GM19240 (cell line): ENCODE measurements around the gene HCRT.
"Not testable (repeated sequence)": the region's sequence is repeated elsewhere in the genome, so short reads cannot be mapped to it uniquely, and the experiment has no call there.

Experiments
- DNase-seq: peaks from one replicate; pipeline ENCODE4 v3.0.0; 2011; ENCODE audit warnings: low spot score; ENCODE audit not compliant: insufficient read length

Gene HCRT

DNA sequence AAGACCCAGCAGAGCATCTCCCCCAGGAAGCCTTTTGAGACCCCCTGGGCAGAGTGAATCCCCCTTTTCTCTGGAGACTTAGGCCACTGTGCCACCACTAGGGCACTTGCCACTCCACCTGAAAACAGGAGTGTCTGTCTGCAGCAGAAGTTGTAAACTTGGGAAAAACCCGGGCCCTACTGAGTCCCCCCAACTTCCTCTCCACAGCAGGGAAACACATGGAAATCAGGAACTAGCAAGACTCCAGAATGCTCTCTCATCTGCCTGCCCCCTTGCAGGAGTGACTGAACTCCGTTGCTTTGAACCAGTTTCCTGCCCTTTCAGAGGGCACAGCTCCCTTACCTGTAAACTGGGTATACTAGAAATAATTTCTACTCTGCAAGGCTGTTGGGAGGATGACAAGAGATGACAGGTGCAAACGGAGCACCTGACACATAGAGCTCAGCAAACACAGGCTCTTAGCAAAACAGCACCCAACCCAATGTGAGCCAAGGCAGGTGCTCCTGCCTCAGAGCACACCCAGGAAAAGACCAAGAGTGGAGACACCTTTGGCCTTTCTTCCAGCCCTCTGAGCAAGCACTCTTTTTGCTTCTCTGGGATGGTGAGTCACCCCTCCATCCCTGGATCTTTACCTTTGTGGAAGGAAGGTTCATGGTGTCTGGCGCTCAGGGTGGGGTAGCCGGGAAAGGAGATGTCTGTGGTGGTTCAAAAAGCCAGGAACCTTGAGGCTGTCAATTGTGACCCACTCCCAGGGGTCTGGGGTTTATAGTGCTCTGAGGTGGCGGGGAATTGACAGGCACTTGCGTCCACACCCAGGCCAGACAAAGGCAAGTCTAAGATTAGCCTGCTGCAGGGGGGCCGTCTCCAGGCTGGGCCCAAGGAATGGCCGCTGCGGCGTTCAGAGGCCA is at the start of gene HCRT:
Gene HCRT (minus strand): TSS at position 740 of the 908 bp plus-strand sequence. CDS start 87 bp downstream, at position 653.
- no peak for DNase-seq

- no peak for DNase-seq
Observed at GRCh38 chr17:42233994-42234393, 48.7 kb upstream of the HCRT start.

GRCh38 chr17:42233156-42233555 is 47.9 kb upstream of the HCRT start:
- no peak for DNase-seq

DNA sequence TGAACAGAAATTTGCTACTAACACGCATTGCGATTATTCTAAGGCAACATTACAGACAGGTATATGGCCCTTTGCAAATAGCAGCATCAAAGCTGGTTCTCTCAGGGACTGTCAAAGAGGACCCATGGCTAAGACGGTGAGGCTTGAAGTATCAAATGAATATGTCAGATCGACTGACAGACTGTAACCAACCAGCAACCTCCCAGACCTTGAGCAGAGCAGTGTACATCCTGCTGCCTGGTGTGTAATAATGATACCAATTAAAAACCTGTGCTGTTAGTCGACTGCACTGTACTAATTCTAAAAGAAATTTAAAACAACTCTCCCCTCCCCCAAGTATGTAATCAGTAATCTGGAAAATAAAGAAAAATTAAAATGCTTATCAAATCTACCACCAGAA is 45.0 kb upstream of the HCRT start:
- DNase-seq, result no peak

- DNase-seq, result no peak
Observed at GRCh38 chr17:42227849-42228700, 42.8 kb upstream of the HCRT start.

DNA sequence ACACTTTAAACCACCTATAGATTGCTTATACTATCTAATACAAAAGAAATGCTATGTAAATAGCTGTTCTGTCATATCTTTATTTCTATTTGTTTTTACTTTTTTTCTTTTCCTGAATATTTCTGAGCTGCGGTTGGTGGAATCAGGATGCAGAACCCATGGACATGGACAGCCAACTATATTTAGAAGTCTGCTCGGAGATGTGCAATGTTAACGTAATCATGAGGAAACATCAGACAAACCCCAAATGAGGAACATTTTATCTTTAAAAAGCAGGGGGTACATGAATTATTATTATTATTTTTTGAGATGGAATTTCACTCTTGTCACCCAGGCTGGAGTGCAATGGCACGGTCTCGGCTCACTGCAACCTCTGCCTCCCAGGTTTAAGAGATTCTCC is 40.4 kb upstream of the HCRT start:
- no peak for DNase-seq

DNA sequence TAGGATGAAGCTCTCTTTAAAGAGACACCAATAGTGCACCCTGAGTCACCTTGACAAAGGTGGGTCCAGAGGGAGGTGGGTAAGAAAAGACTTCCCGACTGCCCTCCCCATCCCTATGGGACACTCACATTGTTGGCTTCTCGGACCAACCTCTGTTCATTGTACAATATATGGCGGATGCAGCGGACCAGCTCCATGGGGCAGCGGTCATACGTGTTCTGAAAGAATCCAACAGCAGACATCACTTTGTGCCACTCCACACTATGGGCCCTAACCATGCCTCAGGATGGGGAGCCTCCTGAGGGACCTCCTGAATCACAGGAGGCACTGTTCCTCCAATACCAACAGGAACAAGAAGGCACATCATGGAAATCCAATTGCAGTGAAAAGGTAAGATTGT is 39.4 kb upstream of the HCRT start:
- DNase-seq, result no peak

DNA sequence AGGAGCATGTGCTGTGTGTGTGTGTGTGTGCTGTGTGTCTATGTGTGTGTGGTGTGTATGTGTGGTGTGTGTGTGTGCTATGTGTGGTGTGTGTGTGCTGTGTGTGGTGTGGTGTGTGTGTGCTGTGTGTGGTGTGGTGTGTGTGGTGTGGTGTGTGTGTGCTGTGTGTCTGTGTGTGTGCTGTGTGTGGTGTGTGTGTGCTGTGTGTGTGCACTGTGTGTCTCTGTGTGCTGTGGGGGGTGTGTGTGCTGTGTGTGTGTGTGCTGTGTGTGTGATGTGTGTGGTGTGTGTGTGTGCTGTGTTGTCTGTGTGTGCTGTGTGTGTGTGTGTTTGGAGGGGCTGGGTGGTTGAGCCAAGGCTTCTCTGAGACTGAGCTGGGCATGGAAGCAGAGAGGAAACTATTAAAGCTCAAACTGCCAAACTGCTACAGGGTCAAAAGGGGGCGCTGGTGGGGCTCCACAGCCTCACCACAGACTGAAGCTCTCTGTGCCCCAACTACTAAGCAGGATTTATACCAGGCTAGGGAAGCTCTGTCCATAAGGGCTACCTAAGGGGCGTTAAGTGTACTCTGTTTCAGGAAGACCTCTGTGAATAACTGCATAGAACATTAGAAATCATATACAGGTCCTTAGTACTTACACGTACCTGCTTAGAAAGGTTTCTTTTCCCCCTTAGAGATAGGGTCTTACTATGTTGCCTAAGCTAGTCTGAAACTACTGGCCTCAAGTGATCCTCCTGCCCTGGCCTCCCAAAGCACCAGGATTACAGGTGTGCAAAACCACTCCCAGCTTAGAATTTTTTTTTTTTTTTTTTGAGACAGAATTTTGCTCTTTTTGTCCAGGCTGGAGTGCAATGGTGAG is 36.9 kb upstream of the HCRT start:
- peak; percentile 43 for DNase-seq

GRCh38 chr17:42219280-42219679 is 34.0 kb upstream of the HCRT start:
- DNase-seq, result not testable (repeated sequence)

GRCh38 chr17:42214156-42214555 is 28.9 kb upstream of the HCRT start:
- no peak for DNase-seq

DNA sequence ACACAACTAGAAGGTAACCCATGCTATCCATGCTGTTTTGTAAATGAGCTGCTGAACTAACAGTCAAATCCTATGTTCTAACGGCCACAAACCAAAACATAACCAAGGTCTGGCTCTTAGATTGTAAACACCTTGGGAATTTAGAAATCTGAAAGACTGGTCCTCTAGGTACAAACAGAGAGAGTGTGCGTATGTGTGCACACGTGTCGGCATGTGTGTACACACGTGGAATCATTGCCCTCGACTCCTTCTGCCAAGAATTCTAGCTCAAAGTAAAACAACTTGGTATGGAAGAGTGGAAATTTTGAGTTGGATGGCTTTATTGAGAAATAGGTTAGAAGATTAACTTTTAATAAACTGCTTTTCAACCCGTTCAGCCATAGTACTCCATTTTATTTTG is 27.1 kb upstream of the HCRT start:
- DNase-seq, result no peak

- not testable (repeated sequence) for DNase-seq
Observed at GRCh38 chr17:42211921-42212341, 26.7 kb upstream of the HCRT start.

GRCh38 chr17:42210046-42210445 is 24.8 kb upstream of the HCRT start:
- DNase-seq, result no peak

GRCh38 chr17:42206153-42206612 is 20.9 kb upstream of the HCRT start:
- DNase-seq, result not testable (repeated sequence)

- DNase-seq, result no peak
Observed at GRCh38 chr17:42203354-42203753, 18.1 kb upstream of the HCRT start.

GRCh38 chr17:42202696-42203095 is 17.4 kb upstream of the HCRT start:
- DNase-seq, result no peak

- DNase-seq, result no peak
Observed at GRCh38 chr17:42202159-42202558, 16.9 kb upstream of the HCRT start.

DNA sequence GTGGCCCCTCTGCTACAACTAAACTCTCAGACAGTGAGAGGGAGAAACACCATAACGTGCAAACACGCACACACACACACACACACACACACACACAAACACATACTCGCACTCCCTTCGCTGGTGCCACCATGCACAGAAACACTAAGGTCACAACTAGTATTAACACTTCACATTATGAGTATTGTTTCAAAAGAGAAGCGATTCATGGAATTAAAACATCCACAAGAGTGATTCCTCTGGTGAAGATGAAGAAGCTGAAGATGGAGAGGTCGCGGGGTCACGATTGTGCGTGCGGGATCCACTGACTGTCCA is 16.2 kb upstream of the HCRT start:
- DNase-seq, result no peak

DNA sequence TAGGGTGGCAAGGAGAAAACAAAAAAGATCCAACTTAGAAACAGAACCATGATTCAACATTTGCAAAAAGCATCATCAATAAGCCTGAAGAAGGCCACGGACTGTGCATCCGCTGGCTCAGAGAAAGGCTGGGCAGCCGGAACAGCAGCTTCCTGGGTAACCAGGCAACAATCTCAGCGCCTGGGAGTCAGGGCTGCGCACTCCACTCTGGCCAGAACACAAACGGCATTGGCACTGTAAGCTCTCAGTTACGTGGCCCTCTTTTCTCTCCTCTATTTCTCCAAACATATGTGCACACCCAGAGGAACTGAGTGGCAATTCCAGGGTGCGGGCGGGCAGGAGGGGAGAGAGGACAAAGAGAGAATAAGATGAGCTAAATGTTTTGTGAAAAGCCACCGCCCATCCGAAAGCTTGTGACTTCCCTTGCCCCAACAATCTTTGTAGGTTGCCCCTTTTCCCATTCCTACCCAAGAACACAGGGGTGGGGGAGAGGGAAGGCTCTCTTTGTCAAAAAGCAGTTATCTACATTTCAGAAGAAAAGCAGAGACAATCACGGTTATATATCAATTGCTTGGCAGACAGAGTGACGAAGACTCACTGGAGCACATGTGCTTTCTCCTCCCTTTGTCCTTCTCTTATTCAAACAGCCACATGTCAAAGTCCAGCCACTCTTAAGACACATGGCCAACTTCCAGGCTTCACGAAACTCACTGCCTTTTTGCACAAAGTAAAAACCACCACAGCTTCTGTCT is 15.6 kb upstream of the HCRT start:
- DNase-seq, result no peak

DNA sequence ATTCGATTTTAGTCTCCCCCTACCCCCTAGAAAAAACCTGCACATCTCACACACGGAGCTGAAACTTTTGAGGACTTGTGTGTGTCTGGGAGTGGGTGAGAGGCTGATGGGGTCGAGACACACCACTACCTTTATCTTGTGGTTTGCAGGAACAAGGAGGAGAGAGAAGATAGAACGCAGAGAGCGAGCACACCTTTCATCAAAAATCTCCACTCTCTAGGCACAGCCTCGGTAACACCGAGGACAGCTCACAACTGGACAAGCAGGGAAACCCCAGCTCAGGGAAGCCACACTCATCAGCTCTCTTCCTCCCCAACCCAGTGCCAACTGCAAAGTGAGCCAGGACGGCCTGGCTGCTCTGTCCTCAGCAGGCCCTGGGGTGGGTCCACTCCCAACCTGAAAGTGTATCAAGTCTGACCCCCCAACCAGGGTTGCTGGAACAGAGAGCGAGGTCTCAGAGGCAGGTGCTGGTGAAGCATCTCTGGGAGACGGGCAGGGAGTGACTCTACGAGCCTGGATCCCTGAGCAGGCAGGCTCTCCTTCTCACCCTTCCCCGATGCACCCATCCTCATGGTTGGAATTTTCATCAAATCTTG is 14.3 kb upstream of the HCRT start:
- no peak for DNase-seq
